ENCODE data around the gene GABBR2. TPM values are rescaled to one million over a fixed set of nuclear protein-coding genes. Genes with fewer than 3 reads are reported as not detected.
A peak's percentile ranks its signal among the peaks of the same experiment; 100 is the strongest.

GABBR2 gene
- total RNA-seq, 1 experiment from 2014 or later, result 6.3 TPM

- TF ChIP-seq TCF7L2 (IDR thresholded peaks at IDR 0.05; ENCODE audit: low read depth, low read length) (no peak), SIN3A (IDR thresholded peaks at IDR 0.05; ENCODE audit: borderline replicate concordance, insufficient read depth, low read depth, low read length) (no peak), POLR2AphosphoS5 (IDR thresholded peaks at IDR 0.05; ENCODE audit: low read depth, low read length) (no peak)
- BruUV-seq (replicated peaks), result TSS peak; percentile 76
- no peak for ATAC-seq
- peak overlapping the region; percentile 82 to 87 for H3K4me3 ChIP-seq (ENCODE audit: low read depth in 2 of 2, low read length in 2 of 2)
- DNase-seq (ENCODE audit: low read depth, low spot score), result no peak
- H3K36me3 ChIP-seq (ENCODE audit: control insufficient read depth, insufficient read depth, low read length), result no peaks in the 10 kb centered on the region; the same call in 1 of the 2 replicates
- ChIA-PET POLR2A (interaction anchor here (0.6 kb wide), 2 partner anchors 182 to 1914 kb away, joined by 3 to 9 read pairs; no protein-coding TSS in a partner anchor), CTCF (no interaction called here)
- peak overlapping the region; percentile 81 for H3K27ac ChIP-seq (ENCODE audit: low read length)
- H3K9me3 ChIP-seq (ENCODE audit: control insufficient read depth, insufficient read depth, low read depth, low read length), result no peaks in the 10 kb centered on the region
- in situ Hi-C loops (cut with HindIII; ENCODE audit: low pct_unique_long_range_greater_than_20kb, low sequenced_read_pairs) (no loop called here), intact Hi-C loops (cut with micrococcal nuclease; ENCODE audit: unreplicated experiment) (no loop called here)
- peaks cover 10% of the 10 kb centered on the region for H3K4me1 ChIP-seq (ENCODE audit: control insufficient read depth, insufficient read depth, low read length)
- H3K27me3 ChIP-seq (ENCODE audit: control insufficient read depth, insufficient read depth, low read length), result no peaks in the 10 kb centered on the region
Measured at GRCh38 chr9:98256756-98257155, 452.0 kb downstream of the GABBR2 start.

- Histone ChIP-seq H3K27ac (ENCODE audit: low read length) (peak within 1 kb of the TSS; percentile 81), H3K27me3 (ENCODE audit: control insufficient read depth, insufficient read depth, low read length) (no peaks in the 10 kb centered on the region), H3K4me3 (ENCODE audit: low read depth in 2 of 2, low read length in 2 of 2) (peak within 1 kb of the TSS; percentile 82 to 87), H3K4me1 (ENCODE audit: control insufficient read depth, insufficient read depth, low read length) (peaks cover 15% of the 10 kb centered on the region), H3K36me3 (ENCODE audit: control insufficient read depth, insufficient read depth, low read length) (no peaks in the 10 kb centered on the region; the same call in 1 of the 2 replicates), H3K9me3 (ENCODE audit: control insufficient read depth, insufficient read depth, low read depth, low read length) (no peaks in the 10 kb centered on the region)
- intact Hi-C loops (cut with micrococcal nuclease; ENCODE audit: unreplicated experiment), result no loop called here
- POLR2A ChIA-PET, result interaction anchor here (0.6 kb wide), 1 partner anchor 200 kb away, joined by 3 read pairs; the partner anchor contains the start of gene NANS
- peak; percentile 93 for ATAC-seq
- no TSS peak for BruUV-seq (replicated peaks)
- peak; percentile 76 for DNase-seq (ENCODE audit: low read depth, low spot score)
- in situ Hi-C loops (cut with HindIII; ENCODE audit: low pct_unique_long_range_greater_than_20kb, low sequenced_read_pairs), result no loop called here
- CTCF ChIA-PET, result no interaction called here
- TF ChIP-seq TCF7L2 (IDR thresholded peaks at IDR 0.05; ENCODE audit: low read depth, low read length), result peak; percentile 79; the same call in 1 of the 2 replicates
- no peak for TF ChIP-seq REST (IDR thresholded peaks at IDR 0.05; ENCODE audit: insufficient read depth in 1 of 2, low read depth in 2 of 2, low read length in 1 of 2)
- TF ChIP-seq SIN3A (IDR thresholded peaks at IDR 0.05; ENCODE audit: borderline replicate concordance, insufficient read depth, low read depth, low read length), result no peak
- no peak; the same call in 1 of the 2 replicates for TF ChIP-seq CTCF (IDR thresholded peaks at IDR 0.05)
- TF ChIP-seq POLR2AphosphoS5 (IDR thresholded peaks at IDR 0.05; ENCODE audit: low read depth, low read length), result peak; percentile 56; the same call in 1 of the 2 replicates
Measured at GRCh38 chr9:98255578-98256296, 453.0 kb downstream of the GABBR2 start, which contains the start of gene TBC1D2. TSS of gene TBC1D2 (minus strand) at chr9:98255649. CDS start at chr9:98255541, 108 bp downstream.
